CD14-positive monocyte (primary cell): ENCODE measurements around the gene CCDC178. TPM values are rescaled to one million over a fixed set of nuclear protein-coding genes. Genes with fewer than 3 reads are reported as not detected.

Source experiments
- DNase-seq, 3 donors: peaks; one replicate each; pipeline ENCODE4 v3.0.0-alpha.2; 2011 to 2022
- H2AFZ ChIP-seq: 2 replicates; pipeline ENCODE4 v1.6.0; 2012; ENCODE audit warnings: mild to moderate bottlenecking, low read depth, low read length, inconsistent platforms; ENCODE audit not compliant: insufficient read depth, poor library complexity, severe bottlenecking
- H3K27ac ChIP-seq, 2 donors: 1 replicate in 1 of 2; 2 replicates in 1 of 2; pipeline ENCODE4 v1.5.1; 2012 to 2013; ENCODE audit warnings: low read length in 2 of 2, control low read depth in 1 of 2, inconsistent platforms in 1 of 2, low read depth in 1 of 2, mild to moderate bottlenecking in 1 of 2
- H3K27me3 ChIP-seq, 2 donors: one replicate each; pipeline versions ENCODE4 v1.6.0 to v1.6.1; 2011 to 2013; ENCODE audit warnings: low read length in 2 of 2; ENCODE audit not compliant: control insufficient read depth in 2 of 2, insufficient read depth in 2 of 2
- H3K36me3 ChIP-seq, 2 donors: replicated peaks in 1 of 2; 1 replicate in 1 of 2; 2 replicates in 1 of 2; pipeline versions ENCODE4 v1.5.1 to v1.6.1; 2012 to 2013; ENCODE audit warnings: low read length in 2 of 2, control low read depth in 1 of 2, inconsistent platforms in 1 of 2, mild to moderate bottlenecking in 1 of 2; ENCODE audit not compliant: insufficient read depth in 2 of 2, control insufficient read depth in 1 of 2
- H3K4me1 ChIP-seq, 2 donors: 1 replicate in 1 of 2; 2 replicates in 1 of 2; pipeline versions ENCODE4 v1.5.1 to v1.6.1; 2012 to 2013; ENCODE audit warnings: low read length in 2 of 2, control low read depth in 1 of 2, inconsistent platforms in 1 of 2, mild to moderate bottlenecking in 1 of 2, moderate library complexity in 1 of 2; ENCODE audit not compliant: insufficient read depth in 2 of 2, control insufficient read depth in 1 of 2
- H3K4me2 ChIP-seq: replicated peaks from 2 replicates; pipeline ENCODE3; 2012; ENCODE audit warnings: low read length, moderate library complexity, mild to moderate bottlenecking; ENCODE audit not compliant: poor library complexity, severe bottlenecking; ENCODE audit errors: extremely low read depth
- H3K4me3 ChIP-seq, 3 experiments: fragments of 200-600 bp in 1 of 3; sonication (generic) in 1 of 3; replicated peaks in 1 of 3; 1 replicate in 2 of 3; 2 replicates in 1 of 3; pipeline ENCODE4 v1.5.1; 2011 to 2013; ENCODE audit warnings: low read length in 3 of 3, mild to moderate bottlenecking in 3 of 3, control low read depth in 2 of 3, low read depth in 2 of 3, inconsistent platforms in 1 of 3, moderate library complexity in 1 of 3
- H3K79me2 ChIP-seq: 2 replicates; pipeline ENCODE4 v1.6.0; 2012; ENCODE audit warnings: mild to moderate bottlenecking, control low read depth, inconsistent platforms, low read length, moderate library complexity; ENCODE audit not compliant: insufficient read depth
- H3K9ac ChIP-seq: 2 replicates; pipeline ENCODE4 v1.6.0; 2017; ENCODE audit warnings: low read length, mild to moderate bottlenecking; ENCODE audit not compliant: insufficient read depth, poor library complexity, severe bottlenecking
- H3K9me3 ChIP-seq, 2 donors: replicated peaks in 1 of 2; 1 replicate in 1 of 2; 2 replicates in 1 of 2; pipeline versions ENCODE4 v1.5.1 to v1.6.1; 2012 to 2013; ENCODE audit warnings: low read length in 2 of 2, control low read depth in 1 of 2; ENCODE audit not compliant: control insufficient read depth in 1 of 2, insufficient read depth in 1 of 2
- H4K20me1 ChIP-seq: 2 replicates; pipeline ENCODE4 v1.6.0; 2012; ENCODE audit warnings: mild to moderate bottlenecking, low read length, control low read depth, moderate library complexity; ENCODE audit not compliant: insufficient read depth
- H3K27ac Mint-ChIP-seq, 7 donors: one replicate each; pipeline ENCODE4 v1.8.0; 2020; ENCODE audit warnings: mild to moderate bottlenecking in 7 of 7, mixed read lengths in 7 of 7, moderate library complexity in 6 of 7, inconsistent platforms in 2 of 7
- H3K27me3 Mint-ChIP-seq, 3 donors: one replicate each; pipeline ENCODE4 v1.8.0; 2021 to 2022; ENCODE audit warnings: low read depth in 3 of 3, mild to moderate bottlenecking in 3 of 3, mixed read lengths in 3 of 3, moderate library complexity in 3 of 3, inconsistent platforms in 1 of 3
- H3K36me3 Mint-ChIP-seq, 2 donors: one replicate each; pipeline ENCODE4 v1.8.0; 2020; ENCODE audit warnings: mixed read lengths in 2 of 2, inconsistent platforms in 1 of 2, mild to moderate bottlenecking in 1 of 2
- H3K4me1 Mint-ChIP-seq: one replicate; pipeline ENCODE4 v1.8.0; 2020; ENCODE audit warnings: mild to moderate bottlenecking, mixed read lengths
- H3K4me3 Mint-ChIP-seq, 2 donors: one replicate each; pipeline ENCODE4 v1.8.0; 2020; ENCODE audit warnings: mild to moderate bottlenecking in 2 of 2, mixed read lengths in 2 of 2, moderate library complexity in 1 of 2
- H3K9me3 Mint-ChIP-seq, 7 donors: one replicate each; pipeline ENCODE4 v1.8.0; 2020 to 2022; ENCODE audit warnings: mixed read lengths in 7 of 7, mild to moderate bottlenecking in 6 of 7, moderate library complexity in 6 of 7, inconsistent platforms in 2 of 7
- CTCF ChIP-seq: fragments of 200-600 bp; IDR thresholded peaks from one replicate; pipeline ENCODE4 v1.8.0; 2022; ENCODE audit warnings: antibody characterized with exemption, mild to moderate bottlenecking
- WGBS: methylation state at CpG from one replicate; pipeline ENCODE4 v1.1.5; 2013; ENCODE audit warnings: missing lambda C conversion rate; ENCODE audit not compliant: insufficient coverage; 5-methylcytosine and 5-hydroxymethylcytosine counted together
- intact Hi-C, 2 donors: fragments of 100-400 bp; cut with micrococcal nuclease; formaldehyde crosslinking; loops; one replicate each; pipeline versions ENCODE4 v1.15.0 to v1.15.1; 2023
- polyA plus RNA-seq, 3 donors: library from polyadenylated mRNA; depleted of rRNA in 1 of 3; unstranded in 2 of 3; stranded (reverse) in 1 of 3; fragments of 300-500 nt in 2 of 3; fragments of >200 nt in 1 of 3; fragmentation: Illumina TruSeq in 2 of 3; gene quantifications; 1 replicate in 2 of 3; 2 replicates in 1 of 3; pipeline ENCODE4 v1.2.3, GENCODE V29; 2012 to 2021

CCDC178 gene
- polyA plus RNA-seq, 3 donors, result not detected

GRCh38 chr18:32906506-32907310, 533.8 kb downstream of the CCDC178 start:
- H3K36me3 Mint-ChIP-seq, result no peaks in the 10 kb centered on the region
- Histone ChIP-seq H3K79me2 (no peaks in the 10 kb centered on the region), H3K4me2 (no peak overlapping the region), H3K27me3 (no peaks in the 10 kb centered on the region), H3K4me1 (no peaks in the 10 kb centered on the region), H3K9ac (no peak overlapping the region), H3K4me3 (no peak overlapping the region), H4K20me1 (no peaks in the 10 kb centered on the region), H2AFZ (no peak overlapping the region), H3K27ac (no peak overlapping the region), H3K36me3 (no peaks in the 10 kb centered on the region), H3K9me3 (no peaks in the 10 kb centered on the region)
- peak overlapping the region in 1 of 7 donors; percentile 49 for H3K27ac Mint-ChIP-seq
- no peak for DNase-seq
- 85% methylated on average over 5 of the region's 10 CpGs for WGBS
- no peaks in the 10 kb centered on the region for H3K4me1 Mint-ChIP-seq
- H3K27me3 Mint-ChIP-seq, result peaks cover 0 to 1% (median 0%) of the 10 kb centered on the region in 3 donors
- H3K9me3 Mint-ChIP-seq, result peaks cover 3 to 11% (median 5%) of the 10 kb centered on the region in 7 donors
- intact Hi-C loops, result no loop called here
- no peak for TF ChIP-seq CTCF
- H3K4me3 Mint-ChIP-seq, result no peak overlapping the region

GRCh38 chr18:32905651-32906050, 534.9 kb downstream of the CCDC178 start:
- no peak overlapping the region for H2AFZ ChIP-seq
- intact Hi-C loops, result no loop called here
- TF ChIP-seq CTCF, result no peak
- H3K27ac ChIP-seq, result no peak overlapping the region
- H3K4me3 ChIP-seq, result no peak overlapping the region
- no peaks in the 10 kb centered on the region for H3K9me3 ChIP-seq
- no peak overlapping the region for H3K27ac Mint-ChIP-seq
- H3K4me2 ChIP-seq, result no peak overlapping the region
- H3K36me3 Mint-ChIP-seq, result no peaks in the 10 kb centered on the region
- no peaks in the 10 kb centered on the region for H3K4me1 Mint-ChIP-seq
- H3K27me3 ChIP-seq, result no peaks in the 10 kb centered on the region
- H3K79me2 ChIP-seq, result no peaks in the 10 kb centered on the region
- no peak overlapping the region for H3K4me3 Mint-ChIP-seq
- H4K20me1 ChIP-seq, result no peaks in the 10 kb centered on the region
- H3K4me1 ChIP-seq, result no peaks in the 10 kb centered on the region
- WGBS, result 98% methylated on average over 5 of the region's 5 CpGs
- peaks cover 3 to 11% (median 5%) of the 10 kb centered on the region in 7 donors for H3K9me3 Mint-ChIP-seq
- H3K9ac ChIP-seq, result no peak overlapping the region
- H3K27me3 Mint-ChIP-seq, result peaks cover 0 to 1% (median 0%) of the 10 kb centered on the region in 3 donors
- no peak for DNase-seq
- H3K36me3 ChIP-seq, result no peaks in the 10 kb centered on the region
